ENCODE data around the gene DDX52. TPM values are rescaled to one million over a fixed set of nuclear protein-coding genes. Genes with fewer than 3 reads are reported as not detected.

The DDX52 gene
- total and polyA plus RNA-seq, 2 experiments from 2014 or later = 46.2 to 61.3 TPM

GRCh38 chr17:37676115-37676925, 33.1 kb upstream of the DDX52 start:
- H3F3A ChIP-seq (replicated peaks; ENCODE audit: low read depth) = no peaks in the 10 kb centered on the region
- H3K4me3 ChIP-seq = no peak overlapping the region
- TF ChIP-seq CREB1 (CRISPR knock-in tag; IDR thresholded peaks at IDR 0.05; ENCODE audit: low read depth) = no peak
- TF ChIP-seq ZNF462 (CRISPR knock-in tag; IDR thresholded peaks at IDR 0.05) = no peak
- TF ChIP-seq ZNF331 (CRISPR knock-in tag; IDR thresholded peaks at IDR 0.05; ENCODE audit: low read depth) = no peak
- TF ChIP-seq, protein P1, sequence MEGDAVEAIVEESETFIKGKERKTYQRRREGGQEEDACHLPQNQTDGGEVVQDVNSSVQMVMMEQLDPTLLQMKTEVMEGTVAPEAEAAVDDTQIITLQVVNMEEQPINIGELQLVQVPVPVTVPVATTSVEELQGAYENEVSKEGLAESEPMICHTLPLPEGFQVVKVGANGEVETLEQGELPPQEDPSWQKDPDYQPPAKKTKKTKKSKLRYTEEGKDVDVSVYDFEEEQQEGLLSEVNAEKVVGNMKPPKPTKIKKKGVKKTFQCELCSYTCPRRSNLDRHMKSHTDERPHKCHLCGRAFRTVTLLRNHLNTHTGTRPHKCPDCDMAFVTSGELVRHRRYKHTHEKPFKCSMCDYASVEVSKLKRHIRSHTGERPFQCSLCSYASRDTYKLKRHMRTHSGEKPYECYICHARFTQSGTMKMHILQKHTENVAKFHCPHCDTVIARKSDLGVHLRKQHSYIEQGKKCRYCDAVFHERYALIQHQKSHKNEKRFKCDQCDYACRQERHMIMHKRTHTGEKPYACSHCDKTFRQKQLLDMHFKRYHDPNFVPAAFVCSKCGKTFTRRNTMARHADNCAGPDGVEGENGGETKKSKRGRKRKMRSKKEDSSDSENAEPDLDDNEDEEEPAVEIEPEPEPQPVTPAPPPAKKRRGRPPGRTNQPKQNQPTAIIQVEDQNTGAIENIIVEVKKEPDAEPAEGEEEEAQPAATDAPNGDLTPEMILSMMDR (conservative IDR thresholded peaks at IDR 0.05; ENCODE audit: low read depth in 2 of 2) = no peak
- no peak for TF ChIP-seq STAT1 (IDR thresholded peaks at IDR 0.05; ENCODE audit: unreplicated experiment)
- TF ChIP-seq EZH2 (IDR thresholded peaks at IDR 0.05; ENCODE audit: low read depth, unreplicated experiment) = no peak
- no peak for TF ChIP-seq EZH2phosphoT487 (IDR thresholded peaks at IDR 0.05; ENCODE audit: unreplicated experiment)
- TF ChIP-seq, protein P2, sequence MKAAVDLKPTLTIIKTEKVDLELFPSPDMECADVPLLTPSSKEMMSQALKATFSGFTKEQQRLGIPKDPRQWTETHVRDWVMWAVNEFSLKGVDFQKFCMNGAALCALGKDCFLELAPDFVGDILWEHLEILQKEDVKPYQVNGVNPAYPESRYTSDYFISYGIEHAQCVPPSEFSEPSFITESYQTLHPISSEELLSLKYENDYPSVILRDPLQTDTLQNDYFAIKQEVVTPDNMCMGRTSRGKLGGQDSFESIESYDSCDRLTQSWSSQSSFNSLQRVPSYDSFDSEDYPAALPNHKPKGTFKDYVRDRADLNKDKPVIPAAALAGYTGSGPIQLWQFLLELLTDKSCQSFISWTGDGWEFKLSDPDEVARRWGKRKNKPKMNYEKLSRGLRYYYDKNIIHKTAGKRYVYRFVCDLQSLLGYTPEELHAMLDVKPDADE (IDR thresholded peaks at IDR 0.05) = no peak
- TF ChIP-seq NANOG (IDR thresholded peaks at IDR 0.05; ENCODE audit: borderline replicate concordance) = no peak
- no peak for TF ChIP-seq ZNF114 (CRISPR knock-in tag; IDR thresholded peaks at IDR 0.05)
- TF ChIP-seq REST (IDR thresholded peaks at IDR 0.05; ENCODE audit: unreplicated experiment) = no peak
- no peaks in the 10 kb centered on the region for H3K4me1 Mint-ChIP-seq
- peaks cover 6% of the 10 kb centered on the region for H3K27me3 Mint-ChIP-seq (ENCODE audit: insufficient read depth, low read depth, poor library complexity)
- H3K4me2 ChIP-seq = no peak overlapping the region
- H3K4me3 Mint-ChIP-seq = no peak overlapping the region
- H3K79me2 ChIP-seq (replicated peaks; ENCODE audit: insufficient read depth) = no peaks in the 10 kb centered on the region
- no peak overlapping the region for H3K27ac ChIP-seq (ENCODE audit: low read depth)
- no peaks in the 10 kb centered on the region for H3K9me2 ChIP-seq (ENCODE audit: insufficient read depth)
- peaks cover 4% of the 10 kb centered on the region; the same call in 2 of the 3 replicates for H3K9me3 Mint-ChIP-seq
- no peaks in the 10 kb centered on the region for H3K36me3 ChIP-seq (ENCODE audit: insufficient read depth)
- H3K4me1 ChIP-seq (ENCODE audit: insufficient read depth) = no peaks in the 10 kb centered on the region
- DNase-seq (ENCODE audit: low spot score) (no peak), ATAC-seq (no peak)
- H3K36me3 Mint-ChIP-seq (ENCODE audit: low read depth) = no peaks in the 10 kb centered on the region
- H4K20me1 ChIP-seq (replicated peaks; ENCODE audit: insufficient read depth) = no peaks in the 10 kb centered on the region
- H3K27me3 ChIP-seq (ENCODE audit: insufficient read depth) = no peaks in the 10 kb centered on the region
- H2AFZ ChIP-seq = no peak overlapping the region
- H3K27ac Mint-ChIP-seq = no peak overlapping the region

Measured in GM23338 (cell line).